SJSA1 (cell line): ENCODE results near the gene REEP3. TPM values are rescaled to one million over a fixed set of nuclear protein-coding genes. Genes with fewer than 3 reads are reported as not detected.
"Not testable (repeated sequence)": the region's sequence is repeated elsewhere in the genome, so short reads cannot be mapped to it uniquely, and the experiment has no call there.

Experiments used
- DNase-seq, 2 experiments: peaks; one replicate each; pipeline ENCODE4 v3.0.0-alpha.2; 2015 to 2020; ENCODE audit warnings: low spot score in 2 of 2, low read depth in 1 of 2
- H3K27ac ChIP-seq: fragments of 250-450 bp; sonication (Bioruptor Pico); 2 replicates; pipeline ENCODE4 v1.5.1; 2020; ENCODE audit warnings: mild to moderate bottlenecking, moderate library complexity
- H3K27me3 ChIP-seq: fragments of 250-450 bp; sonication (Bioruptor Pico); replicated peaks from 2 replicates; pipeline ENCODE4 v1.5.1; 2020; ENCODE audit warnings: mild to moderate bottlenecking, moderate library complexity
- H3K36me3 ChIP-seq: fragments of 250-450 bp; sonication (Bioruptor Pico); 2 replicates; pipeline ENCODE4 v1.5.1; 2020; ENCODE audit warnings: mild to moderate bottlenecking
- H3K4me1 ChIP-seq: fragments of 250-450 bp; sonication (Bioruptor Pico); replicated peaks from 2 replicates; pipeline ENCODE4 v1.6.1; 2021; ENCODE audit warnings: mild to moderate bottlenecking
- H3K4me3 ChIP-seq: fragments of 250-450 bp; sonication (Bioruptor Pico); 2 replicates; pipeline ENCODE4 v1.5.1; 2020; ENCODE audit warnings: mild to moderate bottlenecking
- H3K9me3 ChIP-seq: fragments of 250-450 bp; sonication (Bioruptor Pico); replicated peaks from 2 replicates; pipeline ENCODE4 v1.5.1; 2020; ENCODE audit warnings: mild to moderate bottlenecking
- total RNA-seq: library from RNA; depleted of rRNA; stranded (reverse); fragments of >200 nt; shearing (Covaris generic); gene quantifications from 2 replicates; pipeline ENCODE4 v1.2.3, GENCODE V29; 2014

Gene REEP3
- total RNA-seq, 1 experiment from 2014 or later, result 59.8 TPM

- H3K27ac ChIP-seq, result no peak overlapping the region
- H3K4me1 ChIP-seq, result peaks cover 13% of the 10 kb centered on the region; the same call in 1 of the 2 replicates
- H3K36me3 ChIP-seq, result no peaks in the 10 kb centered on the region
- no peaks in the 10 kb centered on the region for H3K27me3 ChIP-seq
- no peak for DNase-seq
- H3K4me3 ChIP-seq, result no peak overlapping the region
- no peaks in the 10 kb centered on the region for H3K9me3 ChIP-seq
These were observed 120.2 kb downstream of the REEP3 start for GRCh38 chr10:63641366-63641765.

- H3K27ac ChIP-seq, result no peak overlapping the region
- no peaks in the 10 kb centered on the region for H3K27me3 ChIP-seq
- H3K36me3 ChIP-seq, result no peaks in the 10 kb centered on the region
- H3K4me1 ChIP-seq, result peaks cover 13% of the 10 kb centered on the region; the same call in 1 of the 2 replicates
- H3K9me3 ChIP-seq, result no peaks in the 10 kb centered on the region
- no peak overlapping the region for H3K4me3 ChIP-seq
- no peak for DNase-seq
These were observed 120.6 kb downstream of the REEP3 start for GRCh38 chr10:63641799-63642198.

GRCh38 chr10:63642808-63643207 is 121.6 kb downstream of the REEP3 start:
- Histone ChIP-seq H3K36me3 (no peaks in the 10 kb centered on the region), H3K9me3 (no peaks in the 10 kb centered on the region), H3K4me3 (no peak overlapping the region), H3K27me3 (no peaks in the 10 kb centered on the region), H3K27ac (no peak overlapping the region), H3K4me1 (peaks cover 13% of the 10 kb centered on the region; the same call in 1 of the 2 replicates)
- no peak for DNase-seq

GRCh38 chr10:63644418-63645142 is 123.4 kb downstream of the REEP3 start:
- H3K27ac ChIP-seq, result no peak overlapping the region

GRCh38 chr10:63645195-63645594 is 124.0 kb downstream of the REEP3 start:
- no peak for DNase-seq
- no peaks in the 10 kb centered on the region for H3K9me3 ChIP-seq
- no peaks in the 10 kb centered on the region for H3K36me3 ChIP-seq
- no peaks in the 10 kb centered on the region for H3K27me3 ChIP-seq
- no peak overlapping the region for H3K27ac ChIP-seq
- peaks cover 13% of the 10 kb centered on the region; the same call in 1 of the 2 replicates for H3K4me1 ChIP-seq
- no peak overlapping the region for H3K4me3 ChIP-seq

More at GRCh38 chr10:63644418-63645142, 123.4 kb downstream of the REEP3 start:
- Histone ChIP-seq H3K27me3 (no peaks in the 10 kb centered on the region), H3K4me3 (no peak overlapping the region), H3K4me1 (peaks cover 13% of the 10 kb centered on the region; the same call in 1 of the 2 replicates), H3K36me3 (no peaks in the 10 kb centered on the region), H3K9me3 (no peaks in the 10 kb centered on the region)
- no peak for DNase-seq

- no peak overlapping the region for H3K27ac ChIP-seq
- H3K36me3 ChIP-seq, result no peaks in the 10 kb centered on the region
- peaks cover 13% of the 10 kb centered on the region; the same call in 1 of the 2 replicates for H3K4me1 ChIP-seq
- no peak overlapping the region for H3K4me3 ChIP-seq
- no peaks in the 10 kb centered on the region for H3K27me3 ChIP-seq
- no peaks in the 10 kb centered on the region for H3K9me3 ChIP-seq
- DNase-seq, result no peak
These were observed 125.3 kb downstream of the REEP3 start for GRCh38 chr10:63646491-63646890.

GRCh38 chr10:63651864-63652263 is 130.7 kb downstream of the REEP3 start:
- no peaks in the 10 kb centered on the region for H3K36me3 ChIP-seq
- no peaks in the 10 kb centered on the region for H3K27me3 ChIP-seq
- no peak overlapping the region for H3K4me3 ChIP-seq
- no peaks in the 10 kb centered on the region; the same call in 1 of the 2 replicates for H3K4me1 ChIP-seq
- DNase-seq, result no peak
- no peak overlapping the region for H3K27ac ChIP-seq
- H3K9me3 ChIP-seq, result no peaks in the 10 kb centered on the region

- no peaks in the 10 kb centered on the region for H3K4me1 ChIP-seq
- H3K27ac ChIP-seq, result no peak overlapping the region
- no peaks in the 10 kb centered on the region for H3K36me3 ChIP-seq
- no peak for DNase-seq
- H3K27me3 ChIP-seq, result no peaks in the 10 kb centered on the region
- H3K9me3 ChIP-seq, result no peaks in the 10 kb centered on the region
- no peak overlapping the region for H3K4me3 ChIP-seq
These were observed 132.5 kb downstream of the REEP3 start for GRCh38 chr10:63653747-63654146.

- no peaks in the 10 kb centered on the region for H3K36me3 ChIP-seq
- H3K4me3 ChIP-seq, result no peak overlapping the region
- no peaks in the 10 kb centered on the region for H3K27me3 ChIP-seq
- no peaks in the 10 kb centered on the region for H3K4me1 ChIP-seq
- H3K9me3 ChIP-seq, result no peaks in the 10 kb centered on the region
- no peak overlapping the region for H3K27ac ChIP-seq
- no peak for DNase-seq
These were observed 136.6 kb downstream of the REEP3 start for GRCh38 chr10:63657761-63658160.

GRCh38 chr10:63660941-63661340 is 139.7 kb downstream of the REEP3 start:
- H3K9me3 ChIP-seq, H3K4me1 ChIP-seq, H3K27me3 ChIP-seq, H3K36me3 ChIP-seq, H3K27ac ChIP-seq, H3K4me3 ChIP-seq, DNase-seq: not testable (repeated sequence)

- no peaks in the 10 kb centered on the region for H3K9me3 ChIP-seq
- no peak for DNase-seq
These were observed 140.1 kb downstream of the REEP3 start for GRCh38 chr10:63661347-63661746.

GRCh38 chr10:63664341-63664885 is 143.2 kb downstream of the REEP3 start:
- DNase-seq, result no peak
- H3K9me3 ChIP-seq, result no peaks in the 10 kb centered on the region
- no peak overlapping the region for H3K4me3 ChIP-seq
- no peaks in the 10 kb centered on the region for H3K36me3 ChIP-seq
- H3K4me1 ChIP-seq, result peaks cover 11% of the 10 kb centered on the region
- H3K27me3 ChIP-seq, result no peaks in the 10 kb centered on the region
- H3K27ac ChIP-seq, result no peak overlapping the region

More at GRCh38 chr10:63661347-63661746, 140.1 kb downstream of the REEP3 start:
- no peaks in the 10 kb centered on the region for H3K4me1 ChIP-seq
- H3K27ac ChIP-seq, result no peak overlapping the region
- no peaks in the 10 kb centered on the region for H3K27me3 ChIP-seq
- H3K36me3 ChIP-seq, result no peaks in the 10 kb centered on the region
- no peak overlapping the region for H3K4me3 ChIP-seq

GRCh38 chr10:63665006-63665580 is 143.9 kb downstream of the REEP3 start:
- not testable (repeated sequence) for H3K27me3 ChIP-seq, H3K36me3 ChIP-seq, H3K27ac ChIP-seq, H3K9me3 ChIP-seq, DNase-seq, H3K4me3 ChIP-seq
- peaks cover 11% of the 10 kb centered on the region for H3K4me1 ChIP-seq

GRCh38 chr10:63665670-63666134 is 144.5 kb downstream of the REEP3 start:
- no peak overlapping the region for H3K27ac ChIP-seq
- H3K4me1 ChIP-seq, result peaks cover 11% of the 10 kb centered on the region
- no peaks in the 10 kb centered on the region for H3K9me3 ChIP-seq
- no peak for DNase-seq
- no peak overlapping the region for H3K4me3 ChIP-seq
- H3K36me3 ChIP-seq, result no peaks in the 10 kb centered on the region
- H3K27me3 ChIP-seq, result no peaks in the 10 kb centered on the region
